IMR-90 (cell line): ENCODE results near the gene IFT81. TPM values are rescaled to one million over a fixed set of nuclear protein-coding genes. Genes with fewer than 3 reads are reported as not detected.

Experiments used
- ATAC-seq: fragments of 200-7000 bp; cut with Tn5 transposase; 2 replicates; pipeline ENCODE4 v1.9.1; 2020; ENCODE audit warnings: low read depth, mild to moderate bottlenecking, moderate library complexity
- BruUV-seq: library from RNA; stranded (reverse); fragments of 400-500 nt; replicated peaks from 2 replicates; lab custom pipeline; 2021; lab: Mats Ljungman, UMichigan
- CTCF ChIA-PET: fragments of 300-600 bp; formaldehyde crosslinking; extraction: SDS; loops from one replicate; lab custom pipeline; 2021; ENCODE audit warnings: antibody characterized with exemption; lab: Yijun Ruan, JAX
- POLR2A ChIA-PET: fragments of 300-600 bp; sonication (Branson Sonifier 250); formaldehyde crosslinking; loops from one replicate; lab custom pipeline; 2022; ENCODE audit warnings: antibody characterized with exemption; ENCODE audit not compliant: unreplicated experiment; lab: Charles Lee
- DNase-seq: peaks from one replicate; pipeline ENCODE4 v3.0.0; 2013
- H2AFZ ChIP-seq: replicated peaks from 2 replicates; pipeline ENCODE3; 2013; ENCODE audit warnings: low read length, mild to moderate bottlenecking; ENCODE audit not compliant: poor library complexity
- H2AK5ac ChIP-seq: 2 replicates; pipeline ENCODE4 v1.6.1; 2013; ENCODE audit warnings: low read depth, low read length, inconsistent platforms
- H2AK9ac ChIP-seq: replicated peaks from 2 replicates; pipeline ENCODE3; 2013; ENCODE audit warnings: mild to moderate bottlenecking, low read depth, low read length, moderate library complexity; ENCODE audit not compliant: poor library complexity
- H2BK120ac ChIP-seq: 2 replicates; pipeline ENCODE4 v1.6.1; 2013; ENCODE audit warnings: low read depth, low read length, inconsistent platforms
- H2BK15ac ChIP-seq: 3 replicates; pipeline ENCODE4 v1.6.1; 2013; ENCODE audit warnings: low read depth, low read length, inconsistent platforms
- H2BK20ac ChIP-seq: 2 replicates; pipeline ENCODE4 v1.6.1; 2013; ENCODE audit warnings: low read depth, mild to moderate bottlenecking, inconsistent platforms, low read length, moderate library complexity
- H2BK5ac ChIP-seq: 2 replicates; pipeline ENCODE4 v1.6.1; 2013; ENCODE audit warnings: mild to moderate bottlenecking, low read depth, low read length, inconsistent platforms; ENCODE audit not compliant: poor library complexity, severe bottlenecking
- H3K14ac ChIP-seq: replicated peaks from 2 replicates; pipeline ENCODE4 v1.6.1; 2013; ENCODE audit warnings: low read depth, low read length, inconsistent platforms
- H3K18ac ChIP-seq: 2 replicates; pipeline ENCODE4 v1.6.1; 2013; ENCODE audit warnings: low read depth, low read length, control low read depth
- H3K23ac ChIP-seq: 2 replicates; pipeline ENCODE4 v1.6.1; 2013; ENCODE audit warnings: low read depth, low read length, inconsistent platforms
- H3K27ac ChIP-seq: 2 replicates; pipeline ENCODE4 v1.5.1; 2013; ENCODE audit warnings: mild to moderate bottlenecking, control low read depth, low read length; ENCODE audit not compliant: insufficient read depth
- H3K27me3 ChIP-seq: 2 replicates; pipeline ENCODE4 v1.6.1; 2013; ENCODE audit warnings: low read length; ENCODE audit not compliant: control insufficient read depth, insufficient read depth
- H3K36me3 ChIP-seq: 2 replicates; pipeline ENCODE4 v1.6.1; 2013; ENCODE audit warnings: low read length, mixed read lengths; ENCODE audit not compliant: control insufficient read depth, insufficient read depth
- H3K4ac ChIP-seq: 2 replicates; pipeline ENCODE4 v1.6.1; 2013; ENCODE audit warnings: low read depth, low read length, inconsistent platforms
- H3K4me1 ChIP-seq: 2 replicates; pipeline ENCODE4 v1.6.1; 2013; ENCODE audit warnings: low read length, mixed read lengths; ENCODE audit not compliant: control insufficient read depth, insufficient read depth
- H3K4me2 ChIP-seq: 2 replicates; pipeline ENCODE4 v1.6.1; 2013; ENCODE audit warnings: low read depth, mild to moderate bottlenecking, control low read depth, low read length, moderate library complexity
- H3K4me3 ChIP-seq: 2 replicates; pipeline ENCODE4 v1.5.1; 2013; ENCODE audit warnings: low read depth, mild to moderate bottlenecking, control low read depth, low read length, moderate library complexity; ENCODE audit not compliant: insufficient read depth
- H3K56ac ChIP-seq: 2 replicates; pipeline ENCODE4 v1.6.1; 2013; ENCODE audit warnings: low read length, inconsistent platforms; ENCODE audit not compliant: insufficient read depth; ENCODE audit errors: extremely low read depth
- H3K79me1 ChIP-seq, 2 experiments: 2 replicates each; pipeline ENCODE4 v1.6.1; 2013; ENCODE audit warnings: low read length in 2 of 2, inconsistent platforms in 1 of 2, low read depth in 1 of 2
- H3K9ac ChIP-seq: 2 replicates; pipeline ENCODE4 v1.6.1; 2013; ENCODE audit warnings: low read depth, low read length, control low read depth
- H3K9me1 ChIP-seq: 2 replicates; pipeline ENCODE4 v1.6.1; 2013; ENCODE audit warnings: low read length, inconsistent platforms; ENCODE audit not compliant: insufficient read depth
- H3K9me3 ChIP-seq: 2 replicates; pipeline ENCODE4 v1.6.1; 2013; ENCODE audit warnings: low read length; ENCODE audit not compliant: control insufficient read depth, insufficient read depth
- H4K20me1 ChIP-seq: 2 replicates; pipeline ENCODE4 v1.6.1; 2013; ENCODE audit warnings: low read length, inconsistent platforms; ENCODE audit not compliant: insufficient read depth
- H4K5ac ChIP-seq: 2 replicates; pipeline ENCODE4 v1.6.1; 2013; ENCODE audit warnings: mild to moderate bottlenecking, low read depth, low read length, control low read depth
- H4K8ac ChIP-seq, 2 experiments: 2 replicates each; pipeline ENCODE4 v1.6.1; 2013; ENCODE audit warnings: low read depth in 2 of 2, low read length in 2 of 2, control low read depth in 1 of 2, inconsistent platforms in 1 of 2
- H4K91ac ChIP-seq: 2 replicates; pipeline ENCODE4 v1.6.1; 2013; ENCODE audit warnings: low read depth, low read length, inconsistent platforms; ENCODE audit not compliant: insufficient read depth
- CTCF ChIP-seq: conservative IDR thresholded peaks from 2 replicates; pipeline ENCODE4 v1.5.1; 2012; ENCODE audit warnings: mild to moderate bottlenecking, low read depth, low read length, improper control_type of control experiment
- RAD21 ChIP-seq: IDR thresholded peaks from 2 replicates; pipeline ENCODE4 v1.6.1; 2012; ENCODE audit warnings: low read length, improper control_type of control experiment
- SMC3 ChIP-seq: fragments of 150-350 bp; IDR thresholded peaks from 2 replicates; pipeline ENCODE4 v1.6.1; 2016; ENCODE audit warnings: low read depth, mild to moderate bottlenecking, antibody characterized with exemption, low read length, moderate library complexity
- USF2 ChIP-seq: fragments of 150-350 bp; IDR thresholded peaks from 2 replicates; pipeline ENCODE4 v1.6.1; 2017; ENCODE audit warnings: mild to moderate bottlenecking, antibody characterized with exemption, low read length, low read depth
- WGBS, 2 experiments: methylation state at CpG; one replicate each; pipeline versions ENCODE4 v1.1.5 to v1.1.7; 2013; ENCODE audit warnings: missing lambda C conversion rate in 2 of 2; ENCODE audit not compliant: insufficient read length in 1 of 2; ENCODE audit errors: extremely low coverage in 2 of 2; 5-methylcytosine and 5-hydroxymethylcytosine counted together
- dilution Hi-C: fragments of 300-500 bp; cut with HindIII; formaldehyde crosslinking; loops from one replicate; pipeline ENCODE4 v1.14.3; 2018; ENCODE audit warnings: low sequenced_read_pairs; ENCODE audit not compliant: unreplicated experiment
- in situ Hi-C: fragments of 300-500 bp; cut with MboI; formaldehyde crosslinking; loops from 3 replicates; pipeline ENCODE4 v1.14.3; 2019; ENCODE audit warnings: low sequenced_read_pairs, inconsistent platforms, mixed read lengths
- intact Hi-C: fragments of 100-400 bp; cut with micrococcal nuclease; formaldehyde crosslinking; loops from 2 replicates; pipeline ENCODE4 v1.10.0; 2022
- polyA plus RNA-seq, 3 experiments: library from polyadenylated mRNA; depleted of rRNA; stranded (reverse); fragments of >200 nt; gene quantifications; 2 replicates each; pipeline ENCODE4 v1.2.3, GENCODE V29; 2012; ENCODE audit warnings: low replicate concordance in 1 of 3
- total RNA-seq: library from RNA; depleted of rRNA; stranded (reverse); fragments of >200 nt; gene quantifications from 2 replicates; pipeline ENCODE4 v1.2.3, GENCODE V29; 2012
- TF ChIP-seq, protein P1 (sequence below): fragments of 150-350 bp; IDR thresholded peaks from 2 replicates; pipeline ENCODE4 v1.6.1; 2016; ENCODE audit warnings: low read depth, mild to moderate bottlenecking, low read length, moderate library complexity, borderline replicate concordance

IFT81 gene
- total and polyA plus RNA-seq, 2 of the 4 experiments (the other 2 are of a cell fraction), result 6.1 to 8.1 TPM

GRCh38 chr12:110102255-110102654 lies 21.9 kb upstream of the IFT81 start:
- BruUV-seq, result no TSS peak
- ChIA-PET CTCF (interaction anchor here (0.6 to 1.1 kb wide), 4 partner anchors 135 to 329 kb away, joined by 3 to 6 read pairs (median 4); no protein-coding TSS in a partner anchor), POLR2A (no interaction called here)
- H3K36me3 ChIP-seq, result no peaks in the 10 kb centered on the region
- DNase-seq (peak; percentile 64), ATAC-seq (no peak)
- no peak overlapping the region for H3K9ac ChIP-seq
- H3K14ac ChIP-seq, result no peak overlapping the region
- no peak overlapping the region for H3K18ac ChIP-seq
- peak; percentile 95 for TF ChIP-seq USF2
- TF ChIP-seq CTCF, result peak; percentile 49
- peak; percentile 50 for TF ChIP-seq SMC3
- peak; percentile 56 for TF ChIP-seq RAD21
- TF ChIP-seq, protein P1, sequence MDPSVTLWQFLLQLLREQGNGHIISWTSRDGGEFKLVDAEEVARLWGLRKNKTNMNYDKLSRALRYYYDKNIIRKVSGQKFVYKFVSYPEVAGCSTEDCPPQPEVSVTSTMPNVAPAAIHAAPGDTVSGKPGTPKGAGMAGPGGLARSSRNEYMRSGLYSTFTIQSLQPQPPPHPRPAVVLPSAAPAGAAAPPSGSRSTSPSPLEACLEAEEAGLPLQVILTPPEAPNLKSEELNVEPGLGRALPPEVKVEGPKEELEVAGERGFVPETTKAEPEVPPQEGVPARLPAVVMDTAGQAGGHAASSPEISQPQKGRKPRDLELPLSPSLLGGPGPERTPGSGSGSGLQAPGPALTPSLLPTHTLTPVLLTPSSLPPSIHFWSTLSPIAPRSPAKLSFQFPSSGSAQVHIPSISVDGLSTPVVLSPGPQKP, result no peak
- peaks cover 13% of the 10 kb centered on the region for H3K4me1 ChIP-seq
- WGBS, 2 experiments, result no CpG with 5 or more reads among the region's 3 CpGs
- H3K4me2 ChIP-seq, result no peak overlapping the region
- H2BK15ac ChIP-seq, result peak overlapping the region; percentile 19; the same call in 1 of the 3 replicates
- dilution Hi-C loops, result no loop called here
- H3K4ac ChIP-seq, result peak overlapping the region; percentile 1; the same call in 1 of the 2 replicates
- no peak overlapping the region for H2AK9ac ChIP-seq
- 0 out of 4 replicates have a peak, but pooled peaks cover 0 to 3% of the 10 kb centered on the region in 2 experiments for H3K79me1 ChIP-seq
- H4K20me1 ChIP-seq, result no peaks in the 10 kb centered on the region
- in situ Hi-C loops, result no loop called here
- H3K56ac ChIP-seq, result no peak overlapping the region
- H2AFZ ChIP-seq, result no peak overlapping the region
- peak overlapping the region; percentile 23; the same call in 1 of the 2 replicates for H4K91ac ChIP-seq
- peak overlapping the region; percentile 35; the same call in 1 of the 2 replicates for H2AK5ac ChIP-seq
- no peak overlapping the region for H3K27ac ChIP-seq
- H4K8ac ChIP-seq, result peak overlapping the region in 1 of 2 experiments; percentile 80; a peak in 2 of 4 replicates
- peak overlapping the region; percentile 17; the same call in 1 of the 2 replicates for H2BK120ac ChIP-seq
- no peaks in the 10 kb centered on the region for H3K9me3 ChIP-seq
- no peak overlapping the region for H3K4me3 ChIP-seq
- H2BK20ac ChIP-seq, result no peak overlapping the region
- H4K5ac ChIP-seq, result peak overlapping the region; percentile 56; the same call in 1 of the 2 replicates
- no peak overlapping the region for H2BK5ac ChIP-seq
- peaks cover 5% of the 10 kb centered on the region; the same call in 1 of the 2 replicates for H3K9me1 ChIP-seq
- H3K27me3 ChIP-seq, result no peaks in the 10 kb centered on the region
- intact Hi-C loops, result loop anchor here (10.0 kb wide), 1 partner anchor 213 kb away; no protein-coding TSS in a partner anchor
- no peak overlapping the region for H3K23ac ChIP-seq
